ENCODE results near the gene ID2. TPM values are rescaled to one million over a fixed set of nuclear protein-coding genes. Genes with fewer than 3 reads are reported as not detected.

Gene ID2
- polyA plus RNA-seq, 3 donors from 2014 or later: 816 to 1,425 (median 1,420) TPM

DNA sequence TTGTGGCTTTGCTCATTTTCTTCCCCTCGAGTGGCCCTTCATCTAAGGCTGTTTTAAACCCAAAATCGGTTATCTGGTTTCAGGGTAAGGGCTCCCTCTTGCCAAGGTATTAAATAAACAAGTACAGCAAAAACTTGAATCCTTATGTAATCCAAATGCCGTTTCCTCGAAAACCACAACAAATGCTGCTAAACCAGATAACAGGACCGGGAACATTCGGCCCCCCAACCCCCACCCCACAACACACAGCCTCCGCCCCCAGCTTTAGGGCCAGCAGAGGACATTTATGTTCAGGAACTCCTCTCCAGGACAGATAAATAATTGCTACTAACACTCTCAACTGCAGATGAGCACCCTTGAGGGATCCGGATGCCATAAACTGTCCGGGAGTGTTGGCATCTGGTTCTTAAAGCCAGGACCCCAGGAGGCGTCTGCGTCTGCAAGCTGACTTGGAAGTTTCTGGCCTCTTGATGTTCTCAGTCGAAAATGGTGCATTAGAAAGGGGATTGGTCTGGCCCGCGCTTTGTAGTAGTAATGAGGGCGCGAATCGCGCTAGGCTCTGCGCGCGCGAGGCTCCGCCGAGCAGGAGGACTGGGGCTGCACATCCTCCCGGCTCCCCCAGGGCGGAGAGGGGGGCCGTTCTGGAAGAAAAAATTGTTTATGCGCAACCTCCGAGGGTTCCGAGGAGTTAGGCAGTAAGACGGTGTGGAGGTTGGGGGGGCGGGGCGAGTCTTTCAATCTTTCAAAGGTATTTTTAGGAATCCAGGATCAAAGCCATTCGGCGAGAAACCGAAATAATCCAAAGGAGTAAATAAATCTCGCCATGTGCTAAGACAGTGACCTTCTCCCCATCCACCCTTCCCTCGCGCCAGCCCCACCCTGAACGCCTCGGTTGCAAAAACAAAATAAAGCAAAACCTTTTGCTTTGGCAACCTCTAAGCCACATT, 3.9 kb upstream of the ID2 start:
- Mint-ChIP-seq H3K4me3 (peak overlapping the region; percentile 83 to 89 (median 85)), H3K27me3 (ENCODE audit: low read depth in 3 of 3) (peaks cover 38 to 54% (median 47%) of the 10 kb centered on the region in 3 donors), H3K36me3 (peaks cover 20 to 22% (median 21%) of the 10 kb centered on the region in 3 donors), H3K27ac (peak overlapping the region; percentile 60 to 97 (median 86)), H3K4me1 (peaks cover 33 to 39% of the 10 kb centered on the region in 2 donors), H3K9me3 (peaks cover 11 to 17% (median 14%) of the 10 kb centered on the region in 6 donors)
- peak; percentile 43 to 50 (median 44) for DNase-seq

DNA sequence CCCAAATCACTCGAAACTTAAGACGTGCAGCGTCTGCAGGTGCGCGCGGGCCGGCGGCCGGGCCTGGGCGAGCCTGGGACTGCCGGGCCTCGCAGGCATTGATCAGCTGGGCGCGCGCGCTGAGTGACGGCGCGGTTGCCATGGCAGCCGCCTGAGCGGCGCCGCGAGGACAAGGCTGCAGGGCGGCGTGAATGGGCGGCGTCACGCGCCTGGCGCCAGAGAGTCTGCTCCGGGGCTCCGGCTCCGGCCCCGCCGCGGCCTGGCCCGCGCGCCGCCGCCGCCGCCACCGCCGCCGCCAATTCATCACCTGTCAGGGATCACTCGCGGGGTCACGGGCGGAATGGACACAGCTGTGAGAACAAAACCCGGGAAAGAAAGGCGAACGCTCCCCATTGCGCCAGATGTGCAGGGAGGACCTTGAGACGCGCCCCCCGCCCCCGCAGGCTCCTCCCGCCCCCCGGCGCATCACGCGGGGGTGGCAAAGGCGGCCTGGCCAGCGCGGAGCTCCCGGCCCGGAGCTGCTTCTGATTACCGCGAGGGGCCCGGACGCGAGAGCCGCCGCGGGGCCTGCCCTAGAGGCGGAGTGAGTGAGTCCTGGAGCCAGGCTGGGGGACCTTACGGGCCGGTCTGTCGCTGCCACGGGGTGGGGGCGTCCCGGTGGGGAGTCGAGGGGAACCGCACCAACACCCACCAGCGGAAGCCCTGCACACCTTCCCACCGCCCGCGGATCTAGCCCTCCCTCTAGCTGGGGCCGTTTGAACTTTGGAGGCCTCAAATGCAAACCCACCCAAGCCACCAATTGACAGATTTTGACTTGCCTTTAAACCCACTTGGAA, 2.9 kb upstream of the ID2 start:
- peaks cover 33 to 39% of the 10 kb centered on the region in 2 donors for H3K4me1 Mint-ChIP-seq
- peaks cover 39 to 54% (median 52%) of the 10 kb centered on the region in 3 donors for H3K27me3 Mint-ChIP-seq (ENCODE audit: low read depth in 3 of 3)
- peak overlapping the region; percentile 83 to 93 (median 85) for H3K4me3 Mint-ChIP-seq

DNA sequence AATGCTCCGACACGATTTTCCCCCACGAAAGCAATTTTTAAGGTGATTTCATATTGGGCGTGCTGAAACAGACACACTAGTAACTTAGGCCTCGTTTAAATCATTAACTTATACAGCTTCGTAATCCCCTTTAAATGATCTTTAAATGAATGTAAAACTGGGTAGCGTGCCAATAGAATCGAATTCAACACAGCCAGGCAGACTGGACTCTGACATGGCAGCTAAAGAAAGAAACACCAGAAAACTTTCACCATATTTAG, 2.4 kb upstream of the ID2 start:
- H3K36me3 Mint-ChIP-seq: peaks cover 23 to 24% (median 24%) of the 10 kb centered on the region in 3 donors

More for the DNA sequence above, 2.9 kb upstream of the ID2 start:
- peak; percentile 87 to 89 (median 89) for DNase-seq
- H3K27ac Mint-ChIP-seq: peak overlapping the region; percentile 89 to 98 (median 94)
- peaks cover 26 to 28% (median 27%) of the 10 kb centered on the region in 3 donors for H3K36me3 Mint-ChIP-seq
- peaks cover 8 to 13% (median 9%) of the 10 kb centered on the region in 6 donors for H3K9me3 Mint-ChIP-seq

DNA sequence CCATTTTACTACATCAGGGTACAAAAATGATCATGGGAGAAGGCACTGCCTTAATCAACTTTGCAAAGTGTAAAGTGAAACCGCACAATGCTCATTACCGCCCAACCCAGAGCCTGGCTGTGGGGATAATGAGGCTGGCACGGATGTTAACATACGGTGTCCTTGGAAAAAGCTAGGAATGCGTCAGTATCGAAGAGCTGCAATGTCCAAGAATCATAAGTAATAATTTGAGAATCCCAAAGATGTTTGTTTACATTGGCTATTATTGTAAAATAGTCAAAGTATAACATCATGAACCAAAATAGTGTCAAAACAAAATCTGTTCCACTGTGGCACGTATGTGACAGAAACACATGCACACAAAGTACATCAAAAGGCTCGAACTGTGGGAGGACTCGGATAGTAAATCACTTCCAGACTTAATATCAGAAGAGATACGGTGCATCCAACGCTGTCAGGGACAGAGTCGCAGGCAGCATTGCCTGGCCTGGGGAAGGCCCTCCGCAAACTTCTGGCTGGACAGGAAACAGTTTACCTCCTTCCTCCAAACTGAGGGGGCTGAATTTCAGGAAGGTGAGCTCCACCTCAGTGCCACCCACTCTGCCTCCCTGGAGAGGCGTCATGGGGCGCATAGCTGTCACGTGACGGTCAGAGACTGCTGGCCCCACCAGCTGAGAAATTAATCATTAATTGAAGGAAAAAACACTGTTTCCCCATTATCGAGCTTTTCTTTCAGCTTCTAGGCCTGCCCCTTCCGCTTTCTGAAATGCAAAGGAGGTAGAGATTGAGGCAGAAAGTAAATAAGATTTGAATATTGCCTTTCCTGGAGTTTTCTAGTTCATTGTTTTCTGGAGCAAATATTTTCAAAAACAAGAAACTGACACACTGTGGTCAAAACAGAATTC, 1.8 kb upstream of the ID2 start:
- peaks cover 24 to 25% (median 24%) of the 10 kb centered on the region in 3 donors for H3K36me3 Mint-ChIP-seq
- no peak for DNase-seq
- peaks cover 40 to 58% (median 48%) of the 10 kb centered on the region in 3 donors for H3K27me3 Mint-ChIP-seq (ENCODE audit: low read depth in 3 of 3)
- H3K4me3 Mint-ChIP-seq: peak overlapping the region; percentile 93 to 100 (median 97)
- peak overlapping the region; percentile 89 to 98 (median 94) for H3K27ac Mint-ChIP-seq
- peaks cover 0 to 8% (median 0%) of the 10 kb centered on the region in 6 donors for H3K9me3 Mint-ChIP-seq
- peaks cover 38 to 48% of the 10 kb centered on the region in 2 donors for H3K4me1 Mint-ChIP-seq

More for the DNA sequence above, 2.4 kb upstream of the ID2 start:
- peaks cover 3 to 9% (median 4%) of the 10 kb centered on the region in 6 donors for H3K9me3 Mint-ChIP-seq
- peak overlapping the region; percentile 89 to 98 (median 94) for H3K27ac Mint-ChIP-seq
- peaks cover 37 to 56% (median 49%) of the 10 kb centered on the region in 3 donors for H3K27me3 Mint-ChIP-seq (ENCODE audit: low read depth in 3 of 3)
- H3K4me1 Mint-ChIP-seq: peaks cover 36 to 44% of the 10 kb centered on the region in 2 donors
- peak overlapping the region; percentile 83 to 93 (median 85) for H3K4me3 Mint-ChIP-seq
- DNase-seq: no peak

DNA sequence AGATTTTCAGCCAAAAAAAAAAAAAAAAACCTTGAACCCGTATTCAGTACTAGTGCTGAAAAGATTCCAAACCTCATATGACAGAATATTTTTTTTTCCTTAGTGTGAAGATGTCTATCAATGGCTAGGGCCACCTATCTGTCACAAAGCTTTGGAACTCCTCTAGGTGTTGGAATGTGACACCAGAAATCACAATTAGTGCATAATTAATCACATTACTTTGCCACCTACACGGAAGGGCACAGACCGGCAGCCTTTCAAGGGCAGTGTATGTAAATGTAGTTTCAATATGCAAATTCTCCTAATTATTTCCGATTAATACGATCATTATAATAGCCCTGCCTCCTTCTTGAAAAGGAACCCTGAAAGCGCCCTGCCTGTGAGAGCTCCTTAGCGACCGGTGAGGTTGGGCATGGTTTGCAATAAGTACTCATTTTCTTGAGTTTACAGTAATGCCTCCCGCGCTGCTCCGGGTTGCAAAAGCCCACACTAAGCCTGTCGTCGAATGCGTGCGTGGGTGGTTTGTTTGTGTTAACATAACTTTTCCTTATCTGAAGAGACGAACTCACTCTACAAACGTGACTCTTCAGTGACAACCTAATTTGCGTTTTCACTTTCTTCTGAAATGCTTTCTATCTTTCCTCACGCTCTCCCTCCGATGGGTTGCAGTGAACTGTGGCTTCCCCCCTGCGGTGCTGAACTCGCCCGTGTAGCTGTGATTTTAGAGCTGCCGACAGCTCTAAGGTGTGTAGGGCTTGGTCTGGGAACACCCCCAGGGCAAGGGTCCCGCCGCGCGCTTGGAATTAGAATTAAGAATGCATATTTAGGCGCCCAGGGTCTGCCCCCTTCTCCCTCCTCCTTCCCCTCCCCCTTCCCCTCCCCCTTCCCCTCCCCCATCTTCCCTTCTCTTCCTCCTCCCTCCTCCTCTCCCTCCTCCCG, 765 bp upstream of the ID2 start:
- Mint-ChIP-seq H3K4me1 (peaks cover 41 to 49% of the 10 kb centered on the region in 2 donors), H3K27ac (peak overlapping the region; percentile 90 to 98 (median 94)), H3K4me3 (peak overlapping the region; percentile 94 to 100 (median 97)), H3K36me3 (peaks cover 24 to 25% (median 25%) of the 10 kb centered on the region in 3 donors), H3K9me3 (peaks cover 0 to 6% (median 0%) of the 10 kb centered on the region in 6 donors), H3K27me3 (ENCODE audit: low read depth in 3 of 3) (peaks cover 37 to 53% (median 48%) of the 10 kb centered on the region in 3 donors)
- DNase-seq: peak; percentile 66 to 78 (median 72)

DNA sequence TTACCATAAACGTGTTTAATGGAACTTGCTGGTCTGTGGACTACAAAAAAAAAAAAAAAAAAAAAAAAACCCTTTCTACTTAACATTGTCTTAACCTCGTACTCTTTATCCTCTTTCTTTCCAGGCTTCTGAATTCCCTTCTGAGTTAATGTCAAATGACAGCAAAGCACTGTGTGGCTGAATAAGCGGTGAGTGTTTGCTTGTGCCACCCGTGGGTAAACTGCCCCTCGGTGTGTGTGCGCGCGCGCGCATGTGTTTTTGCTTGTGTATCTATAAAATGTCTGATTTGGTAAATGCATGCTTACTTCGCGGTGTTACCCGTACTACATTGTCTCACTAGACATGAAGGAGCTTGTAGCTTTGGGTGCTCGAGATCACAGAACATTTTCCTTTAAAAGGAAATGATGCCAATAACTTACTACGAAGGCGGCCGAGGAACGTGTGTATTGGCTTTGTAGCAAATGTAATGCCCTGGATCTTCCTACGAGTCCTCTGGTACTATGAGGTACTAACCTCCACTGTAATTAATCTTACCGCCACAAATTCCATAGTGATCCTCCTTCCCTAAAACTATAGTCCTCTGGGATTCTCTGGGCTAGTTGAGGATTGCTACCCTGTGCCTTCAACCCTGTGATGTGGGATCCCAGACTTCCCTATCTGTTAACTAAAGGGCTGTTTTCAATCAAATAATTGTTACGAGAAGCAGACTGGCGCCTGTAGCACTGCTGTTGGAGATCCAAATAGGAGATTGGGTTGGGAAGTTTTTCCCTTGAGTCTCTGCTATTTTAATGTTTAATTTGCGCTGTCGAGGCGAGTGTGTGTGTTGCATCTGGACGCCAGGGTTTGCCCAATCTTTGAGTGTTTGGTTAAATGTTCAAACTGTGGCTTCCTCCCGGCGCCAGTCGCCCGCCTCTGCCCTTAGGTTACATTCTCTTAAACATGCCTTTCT, 1.1 kb downstream of the ID2 start:
- peaks cover 24 to 32% (median 25%) of the 10 kb centered on the region in 3 donors for H3K36me3 Mint-ChIP-seq
- H3K9me3 Mint-ChIP-seq: peaks cover 0 to 6% (median 0%) of the 10 kb centered on the region in 6 donors
- H3K4me1 Mint-ChIP-seq: peaks cover 33 to 45% of the 10 kb centered on the region in 2 donors
- H3K4me3 Mint-ChIP-seq: peak overlapping the region; percentile 94 to 100 (median 98)
- H3K27ac Mint-ChIP-seq: peak overlapping the region; percentile 85 to 98 (median 96)
- peaks cover 31 to 47% (median 37%) of the 10 kb centered on the region in 3 donors for H3K27me3 Mint-ChIP-seq (ENCODE audit: low read depth in 3 of 3)
- peak; percentile 38 to 47 (median 41) for DNase-seq

DNA sequence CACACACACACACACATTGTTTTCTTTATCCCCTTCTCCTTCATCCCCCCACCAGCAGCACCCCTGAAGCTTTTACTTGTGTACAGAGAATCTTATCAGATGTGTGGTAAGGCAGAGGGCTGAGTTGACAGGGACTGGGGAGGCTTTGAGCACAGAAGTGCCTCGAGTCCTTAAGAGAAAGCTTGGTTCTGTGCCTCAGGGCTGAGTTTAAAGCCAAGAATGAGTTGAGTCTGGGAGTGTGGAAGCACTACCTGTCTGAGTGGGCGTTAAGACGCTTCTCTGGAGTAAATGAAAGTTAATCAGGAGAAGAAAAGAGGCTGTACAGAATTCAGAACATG, 2.7 kb downstream of the ID2 start:
- Mint-ChIP-seq H3K36me3 (peaks cover 25 to 32% (median 29%) of the 10 kb centered on the region in 3 donors), H3K4me3 (peak overlapping the region; percentile 94 to 100 (median 98)), H3K4me1 (peaks cover 26 to 37% of the 10 kb centered on the region in 2 donors), H3K9me3 (peaks cover 0 to 6% (median 0%) of the 10 kb centered on the region in 6 donors), H3K27ac (peak overlapping the region; percentile 96 to 99 (median 98)), H3K27me3 (ENCODE audit: low read depth in 3 of 3) (peaks cover 24 to 37% (median 34%) of the 10 kb centered on the region in 3 donors)
- peak; percentile 30 to 57 (median 54) for DNase-seq

DNA sequence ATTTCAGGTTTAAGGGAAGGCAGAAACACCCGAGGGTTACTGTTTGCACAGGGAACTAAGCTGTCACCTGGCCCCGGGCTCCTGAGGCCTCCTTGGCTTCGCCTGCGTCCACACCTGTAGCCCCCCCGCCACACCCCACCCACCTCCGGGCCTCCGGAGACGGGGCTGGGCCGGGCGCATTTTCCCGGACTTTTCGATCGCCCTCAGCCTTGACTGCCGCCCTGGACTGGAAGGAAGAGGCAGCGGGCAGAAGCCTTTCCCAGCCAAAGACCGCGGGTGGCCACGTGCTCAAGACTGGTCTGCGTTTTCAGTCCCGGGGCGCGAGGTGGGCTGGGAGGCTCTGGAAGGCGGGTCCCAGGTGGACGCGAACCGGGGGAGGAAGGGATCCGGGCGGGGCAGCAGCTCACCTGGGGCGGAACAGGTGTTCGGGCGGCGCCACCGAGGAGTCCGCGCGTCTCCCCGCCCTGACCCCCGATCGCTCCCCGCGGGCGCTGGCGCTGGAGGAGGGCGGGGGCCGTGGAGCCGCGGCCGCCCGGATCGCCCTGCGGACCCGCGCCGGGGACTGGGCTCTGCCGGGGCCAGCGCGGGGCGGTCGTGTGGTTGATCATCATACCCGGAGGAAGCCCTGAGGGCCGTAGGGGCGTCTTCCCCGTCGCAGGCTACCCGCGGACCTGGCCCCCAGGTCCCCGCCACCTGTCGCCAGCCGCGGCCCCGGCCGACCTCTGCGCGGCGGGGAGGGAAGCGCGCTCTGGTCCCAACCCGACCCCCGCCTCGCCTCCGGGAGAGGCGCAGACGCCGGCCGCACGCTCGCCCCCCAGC, 3.2 kb downstream of the ID2 start:
- peaks cover 24 to 36% (median 29%) of the 10 kb centered on the region in 3 donors for H3K27me3 Mint-ChIP-seq (ENCODE audit: low read depth in 3 of 3)
- peaks cover 20 to 32% of the 10 kb centered on the region in 2 donors for H3K4me1 Mint-ChIP-seq
- peaks cover 25 to 32% (median 32%) of the 10 kb centered on the region in 3 donors for H3K36me3 Mint-ChIP-seq
- peak; percentile 44 to 52 (median 48) for DNase-seq
- peak overlapping the region; percentile 94 to 100 (median 98) for H3K4me3 Mint-ChIP-seq
- H3K27ac Mint-ChIP-seq: peak overlapping the region; percentile 96 to 99 (median 98)
- peaks cover 0 to 6% (median 0%) of the 10 kb centered on the region in 6 donors for H3K9me3 Mint-ChIP-seq

DNA sequence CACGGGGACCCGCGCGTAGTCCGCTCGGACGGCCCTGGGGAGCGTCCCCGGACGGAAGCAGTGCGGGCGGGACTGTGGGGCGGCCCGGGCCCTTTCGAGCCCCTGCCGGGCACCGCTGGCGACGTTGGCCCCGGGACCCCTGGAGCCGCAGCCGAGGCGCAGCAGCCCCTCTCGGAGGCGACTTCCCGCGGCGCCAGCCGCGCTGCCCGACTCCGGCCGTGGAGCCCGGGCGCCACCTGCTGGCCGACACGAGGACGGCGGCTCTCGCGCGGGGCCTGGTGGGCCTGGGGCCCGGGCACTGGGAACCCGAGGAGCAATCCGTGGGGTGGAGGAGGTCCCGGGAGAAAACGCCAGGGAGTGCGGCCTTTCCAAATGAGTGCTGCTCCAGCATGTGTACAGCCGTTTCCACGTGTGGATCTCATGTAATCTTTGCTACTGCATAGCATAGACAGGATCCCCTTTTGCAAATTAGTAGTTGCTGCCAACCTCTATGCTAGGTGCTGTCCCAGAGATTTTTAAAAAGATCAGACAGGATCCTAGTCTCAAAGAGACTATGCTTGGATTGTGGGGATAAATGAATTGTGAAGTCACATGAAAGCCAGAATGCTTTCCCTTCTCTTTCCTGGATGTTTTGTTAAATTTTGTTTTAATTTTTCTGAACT, 4.0 kb downstream of the ID2 start:
- Mint-ChIP-seq H3K4me3 (peak overlapping the region; percentile 64 to 83 (median 77)), H3K36me3 (peaks cover 26 to 33% (median 32%) of the 10 kb centered on the region in 3 donors), H3K9me3 (peaks cover 0 to 6% (median 0%) of the 10 kb centered on the region in 6 donors), H3K27ac (peak overlapping the region; percentile 80 to 88 (median 86)), H3K4me1 (peaks cover 16 to 24% of the 10 kb centered on the region in 2 donors), H3K27me3 (ENCODE audit: low read depth in 3 of 3) (peaks cover 24 to 35% (median 29%) of the 10 kb centered on the region in 3 donors)
- peak; percentile 82 to 83 (median 83) for DNase-seq
